ENCODE data around the gene CD69. TPM values are rescaled to one million over a fixed set of nuclear protein-coding genes. Genes with fewer than 3 reads are reported as not detected.

CD69 gene
- total RNA-seq, 1 experiment from 2014 or later = not detected

DNA sequence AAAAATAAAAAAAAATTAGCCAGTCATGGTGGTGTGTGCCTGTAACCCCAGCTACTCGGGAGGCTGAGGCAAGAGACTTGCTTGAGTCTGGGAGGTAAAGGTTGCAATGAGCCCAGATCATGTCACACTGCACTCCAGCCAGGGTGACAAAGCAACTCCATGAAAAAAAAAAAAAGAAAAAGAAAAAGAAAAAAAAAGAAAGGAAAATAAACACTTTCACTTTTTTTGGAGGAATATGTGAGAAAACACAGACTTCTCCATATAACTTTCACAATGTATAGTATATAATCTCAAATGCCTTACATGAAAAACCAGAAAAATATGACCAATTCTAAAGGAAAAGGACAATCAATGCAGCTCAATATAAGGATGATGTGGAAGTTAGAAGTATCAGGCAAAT lies 36.7 kb downstream of the CD69 start:
- H3K9me3 Mint-ChIP-seq = no peaks in the 10 kb centered on the region
- H3K36me3 Mint-ChIP-seq (ENCODE audit: insufficient read depth in 1 of 3, low read depth in 3 of 3) = no peaks in the 10 kb centered on the region
- no peak overlapping the region for H3T11ph ChIP-seq (ENCODE audit: low read length)
- H3K56ac ChIP-seq (ENCODE audit: insufficient read length, low read depth, low read length) = no peak overlapping the region
- no CpG with 5 or more reads among the region's 1 CpG for WGBS (ENCODE audit: extremely low coverage, insufficient read length, low lambda C conversion rate)
- H3K4me2 ChIP-seq (ENCODE audit: insufficient read depth, insufficient read length, low read length) = no peak overlapping the region
- H3K4me1 ChIP-seq (ENCODE audit: insufficient read depth, low read length) = no peaks in the 10 kb centered on the region
- H4K20me1 ChIP-seq (ENCODE audit: control insufficient read depth, insufficient read depth, insufficient read length) = no peaks in the 10 kb centered on the region
- H3K9me3 ChIP-seq (ENCODE audit: control insufficient read depth, low read depth, low read length) = no peaks in the 10 kb centered on the region
- no peak for DNase-seq
- no peak overlapping the region for H2AK5ac ChIP-seq (ENCODE audit: insufficient read length, low read length)
- H3K14ac ChIP-seq (ENCODE audit: insufficient read depth, low read length) = no peak overlapping the region
- no peak overlapping the region for H3K9ac ChIP-seq (ENCODE audit: extremely low read depth, insufficient read length, low read length)
- H3K23ac ChIP-seq (ENCODE audit: insufficient read length, low read depth, low read length) = no peak overlapping the region
- H3K4ac ChIP-seq (ENCODE audit: low read depth, low read length) = no peak overlapping the region
- no peak overlapping the region for H3K27ac Mint-ChIP-seq
- no peak overlapping the region for H3K27ac ChIP-seq (ENCODE audit: insufficient read length, low read depth, low read length)
- H4K5ac ChIP-seq (ENCODE audit: insufficient read length, low read depth, low read length) = no peak overlapping the region
- no peak overlapping the region for H3K4me3 Mint-ChIP-seq
- H3K79me2 ChIP-seq (ENCODE audit: insufficient read depth, low read length) = no peaks in the 10 kb centered on the region
- H3K79me1 ChIP-seq (ENCODE audit: insufficient read depth, low read depth, low read length, poor library complexity, severe bottlenecking) = no peaks in the 10 kb centered on the region
- H2BK12ac ChIP-seq (ENCODE audit: insufficient read length, low read depth, low read length) = no peak overlapping the region
- H3K18ac ChIP-seq (ENCODE audit: insufficient read length, low read depth, low read length) = no peak overlapping the region
- H2BK5ac ChIP-seq (ENCODE audit: insufficient read length, low read length) = no peak overlapping the region
- H3K4me1 Mint-ChIP-seq = no peaks in the 10 kb centered on the region
- TF ChIP-seq, protein P1, sequence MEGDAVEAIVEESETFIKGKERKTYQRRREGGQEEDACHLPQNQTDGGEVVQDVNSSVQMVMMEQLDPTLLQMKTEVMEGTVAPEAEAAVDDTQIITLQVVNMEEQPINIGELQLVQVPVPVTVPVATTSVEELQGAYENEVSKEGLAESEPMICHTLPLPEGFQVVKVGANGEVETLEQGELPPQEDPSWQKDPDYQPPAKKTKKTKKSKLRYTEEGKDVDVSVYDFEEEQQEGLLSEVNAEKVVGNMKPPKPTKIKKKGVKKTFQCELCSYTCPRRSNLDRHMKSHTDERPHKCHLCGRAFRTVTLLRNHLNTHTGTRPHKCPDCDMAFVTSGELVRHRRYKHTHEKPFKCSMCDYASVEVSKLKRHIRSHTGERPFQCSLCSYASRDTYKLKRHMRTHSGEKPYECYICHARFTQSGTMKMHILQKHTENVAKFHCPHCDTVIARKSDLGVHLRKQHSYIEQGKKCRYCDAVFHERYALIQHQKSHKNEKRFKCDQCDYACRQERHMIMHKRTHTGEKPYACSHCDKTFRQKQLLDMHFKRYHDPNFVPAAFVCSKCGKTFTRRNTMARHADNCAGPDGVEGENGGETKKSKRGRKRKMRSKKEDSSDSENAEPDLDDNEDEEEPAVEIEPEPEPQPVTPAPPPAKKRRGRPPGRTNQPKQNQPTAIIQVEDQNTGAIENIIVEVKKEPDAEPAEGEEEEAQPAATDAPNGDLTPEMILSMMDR (conservative IDR thresholded peaks at IDR 0.05) = no peak
- no peak overlapping the region for H4K91ac ChIP-seq (ENCODE audit: insufficient read length, low read depth, low read length)
- no peaks in the 10 kb centered on the region for H3K27me3 Mint-ChIP-seq (ENCODE audit: low read depth)
- H4K8ac ChIP-seq (replicated peaks; ENCODE audit: insufficient read length, low read depth, low read length) = no peak overlapping the region
- H2BK120ac ChIP-seq (ENCODE audit: low read depth, low read length, poor library complexity, severe bottlenecking) = no peak overlapping the region
- no peaks in the 10 kb centered on the region for H3K23me2 ChIP-seq (ENCODE audit: insufficient read length, low read depth, low read length, poor library complexity, severe bottlenecking)
- no peak overlapping the region for H2BK15ac ChIP-seq (ENCODE audit: low read depth, low read length)
- H2AFZ ChIP-seq (ENCODE audit: low read length) = no peak overlapping the region
- no peak overlapping the region for H2BK20ac ChIP-seq (ENCODE audit: low read depth, low read length, poor library complexity, severe bottlenecking)
- no peaks in the 10 kb centered on the region for H3K27me3 ChIP-seq (ENCODE audit: insufficient read depth, low read length)

All from H9 (cell line).